CD4-positive, alpha-beta T cell treated with Interleukin-12 subunit alpha and Interleukin-12 subunit beta, for 1 hour (primary cell): ENCODE results near the gene PTPRM.

ENCODE experiments used
- DNase-seq: peaks from one replicate; pipeline ENCODE4 v3.0.0-alpha.2; 2020

The PTPRM gene

GRCh38 chr18:7902399-7902839 lies 335.3 kb downstream of the PTPRM start:
- DNase-seq: no peak

DNA sequence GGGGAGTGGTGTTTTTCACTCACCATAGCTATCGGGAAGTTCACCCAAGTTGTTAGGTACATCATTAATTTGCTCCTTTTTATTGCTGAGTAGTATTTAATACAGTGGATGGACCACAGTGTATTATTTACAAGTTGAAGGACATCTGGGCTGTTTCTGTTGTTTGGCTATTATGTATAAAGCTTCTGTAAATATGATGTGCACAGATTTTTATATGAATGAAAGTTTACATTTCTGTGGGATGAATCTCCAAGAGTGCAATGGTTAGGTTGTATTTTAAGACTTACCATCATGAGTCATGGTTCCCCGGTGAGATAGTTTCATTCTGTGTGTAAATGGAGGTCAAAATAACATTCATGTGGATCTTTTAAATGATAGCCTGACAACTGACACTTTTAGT lies 337.4 kb downstream of the PTPRM start:
- no peak for DNase-seq

GRCh38 chr18:7908681-7909299 lies 341.7 kb downstream of the PTPRM start:
- DNase-seq: no peak

- no peak for DNase-seq
Measured at GRCh38 chr18:7914834-7915670, 347.9 kb downstream of the PTPRM start.

DNA sequence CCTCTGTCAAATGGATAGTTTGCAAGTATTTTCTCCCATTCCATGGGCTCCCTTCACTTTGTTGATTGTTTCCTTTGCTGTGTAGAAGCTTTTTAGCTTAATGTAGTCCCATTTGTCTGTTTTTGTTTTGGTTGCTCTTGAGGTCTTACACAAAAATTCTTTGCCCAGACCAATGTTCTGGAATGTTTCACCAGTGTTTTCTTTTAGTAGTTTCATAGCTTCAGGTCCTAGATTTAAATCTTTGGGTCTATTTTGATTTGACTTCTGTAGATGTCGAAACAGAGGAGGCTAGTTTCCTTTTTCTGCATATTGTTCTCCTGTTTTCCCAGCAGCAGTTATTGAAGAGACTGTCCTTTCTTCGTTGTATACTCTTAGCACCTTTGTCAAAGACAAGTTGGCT lies 351.6 kb downstream of the PTPRM start:
- no peak for DNase-seq

- no peak for DNase-seq
Measured at GRCh38 chr18:7919565-7919964, 352.4 kb downstream of the PTPRM start.

- DNase-seq: no peak
Measured at GRCh38 chr18:7921938-7922587, 354.9 kb downstream of the PTPRM start.

DNA sequence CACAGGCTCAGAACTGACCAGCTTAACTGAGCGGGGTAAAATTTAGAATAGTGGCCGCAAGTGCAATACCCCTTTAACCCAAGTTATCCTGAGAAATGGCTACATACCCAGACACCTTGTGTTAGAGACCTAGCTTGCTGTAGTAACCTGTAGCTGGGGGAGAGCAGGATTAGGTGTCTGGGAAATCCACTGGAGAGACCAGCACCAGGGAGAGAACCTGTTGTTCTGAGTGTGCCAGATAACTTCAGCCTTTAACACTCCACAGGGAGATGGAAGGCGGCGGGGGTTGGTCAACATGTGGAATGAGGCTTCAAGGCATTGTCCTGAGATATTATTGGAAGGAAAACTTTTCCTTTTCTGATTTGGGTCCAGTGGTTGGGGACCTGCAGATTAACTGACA lies 356.0 kb downstream of the PTPRM start:
- DNase-seq: no peak

DNA sequence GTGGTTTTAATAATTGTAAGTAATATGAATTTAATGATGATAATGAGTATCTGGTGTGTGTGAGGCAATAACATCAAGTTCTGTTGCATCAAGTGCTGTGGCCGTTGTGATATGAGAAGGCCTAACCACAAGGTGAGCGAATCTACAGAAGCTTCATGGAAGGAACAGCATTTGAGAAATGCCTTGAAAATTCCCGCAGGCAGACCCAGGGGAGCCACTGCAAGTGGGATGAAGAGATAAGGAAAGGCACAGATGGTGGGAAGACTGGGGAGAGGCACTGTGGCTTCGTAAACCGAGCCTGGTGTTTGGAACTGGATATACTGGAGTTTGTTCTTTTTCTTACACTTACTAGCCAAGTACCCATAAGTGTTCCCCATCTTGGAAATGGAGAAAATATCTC lies 357.5 kb downstream of the PTPRM start:
- DNase-seq: no peak

GRCh38 chr18:7926526-7926925 lies 359.4 kb downstream of the PTPRM start:
- no peak for DNase-seq

GRCh38 chr18:7927119-7927518 lies 360.0 kb downstream of the PTPRM start:
- DNase-seq: no peak

- no peak for DNase-seq
Measured at GRCh38 chr18:7931763-7932162, 364.6 kb downstream of the PTPRM start.

GRCh38 chr18:7937268-7937667 lies 370.2 kb downstream of the PTPRM start:
- no peak for DNase-seq

DNA sequence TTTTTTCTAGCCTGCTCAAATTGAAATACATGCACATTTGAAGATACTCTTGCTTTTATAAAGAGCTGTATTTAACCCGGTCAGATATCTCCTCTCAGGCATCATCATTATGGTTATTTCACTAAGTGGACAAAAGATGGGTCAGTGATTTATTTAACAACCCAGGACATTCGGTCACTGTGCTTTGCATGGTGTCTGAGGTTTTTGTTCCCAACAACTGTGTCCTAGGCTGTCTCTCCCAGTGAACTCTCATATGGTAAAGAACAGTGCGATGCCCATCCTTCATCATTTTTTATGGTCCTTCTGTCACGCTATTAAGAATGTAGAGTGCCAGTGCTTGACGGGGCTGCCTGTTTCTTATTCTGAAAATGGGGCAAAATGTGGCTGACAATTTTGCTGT lies 372.4 kb downstream of the PTPRM start:
- no peak for DNase-seq

DNA sequence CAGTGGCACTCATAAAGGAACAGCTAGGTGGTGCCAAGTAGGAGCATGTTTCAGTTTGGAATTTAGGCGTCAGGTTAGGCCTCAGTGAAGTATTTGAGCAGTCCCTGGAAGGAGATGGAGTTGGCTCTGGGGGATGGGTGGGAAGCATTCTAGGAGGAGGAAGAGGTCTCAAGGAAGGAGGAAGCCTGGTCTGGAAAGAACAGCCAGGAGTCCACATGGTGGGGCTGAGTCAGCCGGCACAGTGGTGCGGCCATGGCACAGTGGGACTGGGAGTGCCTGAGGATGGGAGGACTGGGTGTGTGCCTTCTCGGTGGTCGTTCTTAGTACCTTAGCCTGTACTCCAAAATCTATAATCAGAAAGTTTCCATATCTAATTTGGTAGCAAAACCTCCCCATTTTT lies 373.3 kb downstream of the PTPRM start:
- no peak for DNase-seq

DNA sequence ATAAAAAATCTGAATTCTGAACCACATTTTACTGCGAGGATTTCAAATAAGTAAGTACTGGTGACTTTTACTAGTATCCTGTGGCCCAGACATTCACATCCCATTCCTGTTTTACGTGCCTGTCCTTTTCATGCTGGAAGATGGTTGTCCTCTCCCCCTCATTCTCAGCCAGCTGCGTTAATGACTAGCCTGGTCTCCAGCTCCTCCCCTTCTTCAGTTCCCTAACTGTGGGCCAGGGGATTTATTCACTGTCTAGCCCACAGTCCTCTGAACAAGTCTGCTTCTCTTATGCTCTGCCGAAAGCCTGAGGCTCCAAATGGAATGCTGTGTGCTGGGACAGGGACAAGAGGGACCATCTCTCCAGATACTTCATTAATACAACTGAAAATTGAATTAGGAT lies 373.9 kb downstream of the PTPRM start:
- DNase-seq: no peak

- DNase-seq: no peak
Measured at GRCh38 chr18:7941533-7941932, 374.4 kb downstream of the PTPRM start.

GRCh38 chr18:7945882-7946281 lies 378.8 kb downstream of the PTPRM start:
- DNase-seq: no peak

DNA sequence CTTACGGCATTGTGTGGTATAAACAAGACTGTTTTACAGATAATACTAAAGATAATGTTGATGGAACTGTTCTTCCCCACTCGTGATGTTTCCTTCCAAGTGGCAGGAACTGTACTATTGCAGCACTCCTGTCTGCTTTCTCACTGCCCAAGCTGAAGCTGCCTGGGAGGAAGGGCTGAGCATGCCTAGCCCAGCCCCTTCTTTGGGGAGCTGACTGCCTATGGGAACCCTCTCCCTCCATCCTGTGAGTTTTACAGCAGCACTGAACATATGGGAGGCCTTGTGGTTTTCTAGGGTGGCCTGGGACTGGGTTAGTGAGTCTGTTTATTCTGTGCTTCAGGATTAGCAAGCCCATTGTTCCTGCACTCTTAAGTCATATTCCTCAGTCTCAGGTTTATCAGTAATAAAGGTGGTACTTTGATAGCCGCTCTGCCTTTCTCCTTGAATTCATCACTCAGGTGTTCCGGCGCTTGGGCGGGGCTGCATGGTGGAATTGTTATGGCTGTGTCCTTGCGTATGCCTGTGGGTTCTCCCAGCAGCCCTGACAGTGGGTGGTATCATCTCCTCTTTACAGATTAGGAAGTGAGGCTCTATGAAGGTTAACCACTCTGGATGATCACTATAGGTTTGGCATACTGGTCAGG lies 379.7 kb downstream of the PTPRM start:
- peak; percentile 50 for DNase-seq

DNA sequence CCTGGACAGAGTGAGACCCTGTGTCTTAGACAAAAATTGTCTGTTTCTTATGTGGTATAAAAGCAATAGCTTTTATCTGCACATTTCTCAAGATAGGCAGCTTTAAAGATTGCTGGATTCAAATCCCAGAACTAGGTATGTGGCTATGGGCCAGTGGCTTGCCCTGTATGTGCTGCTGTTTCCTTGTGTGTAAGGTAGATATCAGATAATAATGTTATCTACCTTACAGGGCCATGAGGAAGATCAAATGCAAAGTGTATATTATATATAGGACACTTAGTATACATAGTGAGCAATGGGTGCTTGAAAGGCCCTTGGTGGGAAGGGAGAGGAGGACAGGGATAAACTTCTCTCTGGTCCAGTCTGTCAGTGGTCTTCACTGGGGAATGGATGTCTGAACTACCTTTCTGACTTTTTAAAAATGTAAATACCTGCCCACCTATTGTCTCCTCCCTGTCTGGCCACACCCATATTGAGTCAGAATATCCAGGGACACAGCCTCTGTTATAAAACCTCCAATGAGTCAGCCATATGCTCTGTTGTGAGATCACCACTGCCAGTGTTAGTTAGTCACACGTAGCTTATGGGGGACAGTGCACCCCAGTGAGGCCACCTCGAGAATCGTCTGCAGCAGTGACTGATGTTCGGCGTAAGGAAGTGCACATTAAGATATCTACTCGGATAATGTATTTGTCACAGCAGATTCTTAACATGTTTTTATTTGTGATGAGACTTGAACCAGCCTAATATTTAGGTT lies 383.4 kb downstream of the PTPRM start:
- peak; percentile 23 for DNase-seq

DNA sequence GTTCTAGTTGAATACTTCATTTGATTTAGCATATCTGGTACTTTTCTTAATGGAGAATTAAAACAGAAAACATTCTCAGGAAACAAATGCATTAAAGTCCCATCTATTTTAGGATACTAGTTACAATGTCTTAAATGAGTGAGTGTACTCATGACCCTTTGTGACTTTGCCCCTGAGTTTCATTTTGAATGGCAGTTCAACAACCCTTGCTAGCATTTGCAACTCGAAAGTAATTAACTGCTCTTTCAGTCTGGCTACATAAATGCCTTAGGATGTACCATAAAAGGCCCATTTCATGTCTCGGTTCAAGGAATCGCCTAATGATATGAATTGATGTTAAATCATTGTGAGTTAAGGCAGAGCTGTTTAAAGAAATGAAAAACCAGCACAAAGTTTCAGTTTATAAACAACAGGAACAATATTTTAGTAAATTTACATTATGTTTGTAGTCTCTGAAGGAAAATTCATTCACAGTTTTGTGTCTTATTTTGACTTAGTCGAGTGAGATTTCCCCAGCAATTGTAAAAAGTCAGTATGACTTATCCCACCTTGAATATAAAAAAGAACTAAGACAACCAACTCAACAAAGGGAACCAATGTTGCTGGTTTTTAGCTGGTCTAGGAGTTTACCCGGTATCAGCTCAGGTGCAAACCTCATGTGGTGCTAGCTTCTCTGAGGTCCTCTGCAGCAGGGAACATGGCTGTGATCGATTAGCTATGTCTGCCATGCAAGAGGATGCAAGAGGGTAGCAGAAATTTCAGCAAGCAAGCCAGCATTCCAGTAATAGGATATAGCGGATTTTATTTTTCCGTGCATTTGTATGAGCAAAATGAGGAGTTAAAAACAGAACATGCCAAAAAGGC lies 386.2 kb downstream of the PTPRM start:
- peak; percentile 16 for DNase-seq

GRCh38 chr18:7954238-7954637 lies 387.1 kb downstream of the PTPRM start:
- no peak for DNase-seq
